ENCODE measurements around the gene NCLN.
"Not testable (repeated sequence)": the region's sequence is repeated elsewhere in the genome, so short reads cannot be mapped to it uniquely, and the experiment has no call there.

Gene NCLN

DNA sequence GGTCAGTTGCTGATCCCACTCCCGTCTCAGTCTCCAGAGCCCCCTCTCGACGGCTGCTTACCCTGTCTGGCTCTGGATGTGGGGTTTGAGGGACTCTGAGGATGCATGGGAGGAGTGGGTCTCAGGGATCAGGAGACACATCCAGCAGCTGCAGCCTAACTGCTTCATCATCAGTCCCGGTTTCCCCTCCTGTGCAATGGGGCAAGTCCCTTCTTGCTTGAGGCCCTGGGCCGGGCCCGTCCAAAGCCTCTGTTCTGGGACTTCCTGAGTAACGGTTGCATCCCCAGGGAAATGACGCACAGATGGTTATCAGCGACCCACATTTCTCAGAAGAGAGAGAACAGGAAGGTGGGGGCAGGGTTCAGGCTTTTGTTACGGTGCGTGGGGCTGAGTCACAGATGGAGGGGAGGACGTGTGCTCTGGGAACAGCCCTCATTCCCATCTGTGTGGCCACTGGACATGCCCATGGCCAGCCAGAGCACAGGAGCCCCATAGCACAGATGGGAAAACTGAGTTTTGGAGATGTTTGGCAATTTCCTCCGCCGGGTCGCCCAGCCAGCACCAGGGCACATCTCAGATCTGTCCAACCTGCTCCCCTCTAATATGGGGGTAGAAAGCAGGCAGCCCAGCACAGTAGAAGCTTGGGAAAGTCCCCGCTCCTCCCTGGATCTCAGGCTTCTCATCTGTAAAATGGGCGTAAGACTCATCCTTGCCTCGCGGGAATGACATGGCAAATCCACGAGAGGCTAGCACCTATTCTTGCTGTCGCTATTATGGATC lies 30.6 kb upstream of the NCLN start:
- DNase-seq (ENCODE audit: low read depth) = peak; percentile 93

DNA sequence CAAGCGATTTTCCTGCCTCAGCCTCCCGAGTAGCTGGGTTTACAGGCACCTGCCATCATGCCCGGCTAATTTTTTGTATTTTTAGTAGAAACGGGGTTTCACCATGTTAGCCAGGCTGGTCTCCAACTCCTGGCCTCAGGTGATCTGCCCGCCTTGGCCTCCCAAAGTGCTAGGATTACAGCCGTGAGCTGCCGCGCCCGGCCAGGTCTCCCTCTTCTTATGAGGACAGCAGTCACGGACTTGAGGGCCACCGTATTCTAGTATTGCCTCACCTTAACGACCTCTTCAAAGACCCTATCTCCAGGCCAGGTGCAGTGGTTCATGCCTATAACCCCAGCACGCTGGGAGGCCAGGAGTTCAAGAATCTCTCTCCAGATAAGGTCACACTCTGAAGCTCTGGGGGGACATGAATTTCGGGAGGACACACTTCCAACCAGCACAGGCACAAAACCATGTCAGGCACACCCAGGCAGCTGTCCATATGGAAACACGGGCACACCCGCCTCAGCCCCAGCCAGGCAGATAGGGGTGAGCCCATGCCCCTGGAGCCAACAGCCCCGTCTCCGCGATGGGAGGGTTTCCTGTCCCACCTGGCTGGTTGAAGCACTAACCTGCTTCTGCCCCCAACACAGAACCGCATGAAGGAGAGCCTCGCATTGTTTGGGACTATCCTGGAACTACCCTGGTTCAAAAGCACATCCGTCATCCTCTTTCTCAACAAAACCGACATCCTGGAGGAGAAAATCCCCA lies 28.5 kb upstream of the NCLN start:
- DNase-seq (ENCODE audit: low read depth) = no peak

DNA sequence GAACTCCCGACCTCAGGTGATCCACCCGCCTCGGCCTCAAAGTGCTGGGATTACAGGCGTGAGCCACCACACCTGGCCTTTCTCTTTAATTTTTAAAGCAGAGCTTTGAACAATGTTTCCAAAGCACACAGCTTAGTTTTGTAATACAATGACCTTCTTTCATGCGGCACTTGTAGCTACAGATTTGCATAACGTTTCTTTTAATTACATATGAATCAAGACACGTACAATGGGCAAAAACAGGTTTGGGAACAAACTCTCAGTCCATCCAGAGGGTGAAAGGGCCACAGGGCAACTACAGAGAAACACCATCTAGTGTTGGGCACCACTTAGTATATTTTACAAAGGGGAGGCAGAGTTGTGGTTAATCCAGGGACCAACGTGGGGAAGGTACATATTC lies 26.2 kb upstream of the NCLN start:
- DNase-seq (ENCODE audit: low read depth) = no peak

DNA sequence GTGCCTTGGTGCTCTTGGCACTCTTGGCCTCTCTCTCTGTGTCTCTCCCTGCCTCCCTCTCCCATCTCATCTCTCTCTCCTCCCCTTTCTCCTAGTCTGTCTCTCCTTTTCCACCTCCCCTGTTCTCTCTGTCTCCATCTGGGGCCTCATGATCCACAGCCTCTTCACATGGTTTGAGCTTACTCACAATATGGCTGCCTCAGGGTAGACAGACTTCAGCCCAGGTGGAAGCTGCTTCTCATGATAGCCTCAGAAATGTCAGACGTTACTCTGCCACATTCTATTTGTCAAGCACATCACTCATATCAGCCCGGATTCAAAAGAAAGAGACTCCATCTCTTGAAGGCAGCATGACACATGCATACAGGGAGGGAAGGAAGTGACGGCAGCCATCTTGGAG lies 25.5 kb upstream of the NCLN start:
- DNase-seq (ENCODE audit: low read depth) = no peak

DNA sequence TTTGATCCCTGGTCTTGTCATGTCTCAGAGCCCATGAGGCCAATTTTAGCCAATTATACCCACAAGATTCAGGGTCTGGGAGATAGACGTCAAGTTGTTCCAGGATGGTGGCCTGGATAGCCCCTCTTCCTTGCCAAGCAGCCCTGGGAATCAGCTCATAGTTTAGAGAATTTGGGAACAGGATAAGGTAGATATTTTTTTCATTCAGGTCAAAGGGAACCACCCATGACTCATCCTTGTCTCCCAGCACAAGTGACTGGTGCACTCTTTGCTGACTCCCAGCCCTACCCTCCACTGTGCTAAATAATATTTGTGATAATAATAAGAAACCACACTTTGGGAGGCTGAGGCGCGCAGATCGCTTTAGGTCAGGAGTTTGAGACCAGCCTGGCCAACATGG lies 24.3 kb upstream of the NCLN start:
- DNase-seq (ENCODE audit: low read depth) = no peak

DNA sequence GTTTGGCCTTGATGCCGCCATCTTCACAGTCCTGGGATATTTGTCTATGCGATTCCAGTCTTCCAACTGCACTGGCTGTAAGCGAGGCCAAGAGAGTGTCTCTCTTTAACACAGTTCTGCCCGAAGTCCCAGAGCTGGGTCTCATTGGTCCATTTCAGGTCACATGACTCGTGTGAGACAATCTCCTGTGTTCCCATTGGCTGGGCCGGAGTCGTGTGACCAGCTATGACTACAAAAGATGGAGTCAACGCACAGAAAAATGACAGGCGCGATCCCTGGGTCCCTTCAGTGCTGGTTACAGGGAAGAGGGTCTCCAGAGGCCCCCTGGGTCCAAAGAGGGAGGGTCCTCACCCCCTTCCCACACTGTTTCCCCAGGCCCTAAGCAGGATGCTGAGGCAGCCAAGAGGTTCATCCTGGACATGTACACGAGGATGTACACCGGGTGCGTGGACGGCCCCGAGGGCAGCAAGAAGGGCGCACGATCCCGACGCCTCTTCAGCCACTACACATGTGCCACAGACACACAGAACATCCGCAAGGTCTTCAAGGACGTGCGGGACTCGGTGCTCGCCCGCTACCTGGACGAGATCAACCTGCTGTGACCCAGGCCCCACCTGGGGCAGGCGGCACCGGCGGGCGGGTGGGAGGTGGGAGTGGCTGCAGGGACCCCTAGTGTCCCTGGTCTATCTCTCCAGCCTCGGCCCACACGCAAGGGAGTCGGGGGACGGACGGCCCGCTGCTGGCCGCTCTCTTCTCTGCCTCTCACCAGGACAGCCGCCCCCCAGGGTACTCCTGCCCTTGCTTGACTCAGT lies 23.1 kb upstream of the NCLN start:
- DNase-seq (ENCODE audit: low read depth) = no peak

DNA sequence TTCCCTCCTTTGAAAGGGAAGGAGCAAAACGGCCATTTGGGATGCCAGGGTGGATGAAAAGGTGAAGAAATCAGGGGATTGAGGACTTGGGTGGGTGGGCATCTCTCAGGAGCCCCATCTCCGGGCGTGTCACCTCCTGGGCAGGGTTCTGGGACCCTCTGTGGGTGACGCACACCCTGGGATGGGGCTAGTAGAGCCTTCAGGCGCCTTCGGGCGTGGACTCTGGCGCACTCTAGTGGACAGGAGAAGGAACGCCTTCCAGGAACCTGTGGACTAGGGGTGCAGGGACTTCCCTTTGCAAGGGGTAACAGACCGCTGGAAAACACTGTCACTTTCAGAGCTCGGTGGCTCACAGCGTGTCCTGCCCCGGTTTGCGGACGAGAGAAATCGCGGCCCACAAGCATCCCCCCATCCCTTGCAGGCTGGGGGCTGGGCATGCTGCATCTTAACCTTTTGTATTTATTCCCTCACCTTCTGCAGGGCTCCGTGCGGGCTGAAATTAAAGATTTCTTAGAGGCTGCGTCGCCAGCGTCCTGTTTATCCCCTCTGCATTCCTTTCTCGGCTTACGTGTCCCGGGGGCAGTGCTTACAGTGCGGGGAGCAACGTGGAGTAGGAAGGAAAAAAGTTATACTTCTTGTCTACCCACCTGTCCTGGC lies 22.4 kb upstream of the NCLN start:
- peak; percentile 44 for DNase-seq (ENCODE audit: low read depth)

DNA sequence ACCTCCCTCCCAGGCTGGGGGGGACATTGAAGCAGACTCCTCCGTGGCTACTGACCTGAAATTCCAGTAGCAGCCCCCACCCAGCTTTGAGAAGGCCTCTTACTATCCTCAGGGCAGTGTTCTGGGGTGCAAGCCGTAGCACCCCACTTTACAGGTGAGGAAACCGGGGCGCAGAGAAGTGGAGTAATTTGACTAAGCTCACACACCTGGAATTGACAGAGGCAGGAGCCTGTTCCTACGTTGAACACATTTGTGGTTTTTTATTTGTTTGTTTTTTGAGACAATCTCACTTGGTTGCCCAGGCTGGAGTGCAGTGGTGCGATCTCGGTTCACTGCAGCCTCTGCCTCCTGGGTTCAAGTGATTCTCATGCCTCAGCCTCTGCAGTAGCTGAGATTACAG lies 21.8 kb upstream of the NCLN start:
- DNase-seq (ENCODE audit: low read depth) = no peak

DNA sequence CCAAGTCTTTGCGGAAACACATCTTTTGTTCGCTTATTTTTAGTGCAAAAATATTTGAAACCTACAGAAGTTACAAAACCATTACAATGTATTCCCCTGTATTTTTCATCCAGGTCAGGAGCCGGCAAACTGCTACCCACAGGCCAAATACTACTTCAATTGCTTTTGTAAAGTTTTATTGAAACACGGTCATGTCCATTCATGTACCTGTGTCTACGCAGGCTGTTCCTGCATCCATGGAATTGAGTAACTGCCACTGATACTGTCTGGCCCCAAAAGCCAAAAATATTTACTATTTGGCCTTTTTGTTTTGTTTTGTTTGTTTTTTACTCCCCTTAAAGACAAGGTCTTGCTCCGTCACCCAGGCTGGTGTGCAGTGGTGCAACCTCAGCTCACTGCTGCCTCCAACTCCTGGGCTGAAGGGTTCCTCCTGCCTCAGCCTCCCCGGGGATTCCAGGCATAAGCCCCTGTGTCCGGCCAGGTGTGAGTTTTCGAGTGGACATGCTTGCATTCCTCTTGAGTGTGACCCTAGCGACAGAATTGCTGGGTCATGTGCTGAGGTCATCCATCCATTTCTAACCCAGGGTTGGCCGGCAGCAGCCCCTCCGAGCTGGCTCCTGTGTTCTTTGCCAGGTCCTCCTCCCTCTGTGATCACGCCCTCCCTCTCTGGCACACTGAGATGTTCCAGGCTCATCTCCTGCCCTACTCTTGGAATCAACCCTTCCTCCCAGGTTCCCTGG lies 18.0 kb upstream of the NCLN start:
- no peak for DNase-seq (ENCODE audit: low read depth)

DNA sequence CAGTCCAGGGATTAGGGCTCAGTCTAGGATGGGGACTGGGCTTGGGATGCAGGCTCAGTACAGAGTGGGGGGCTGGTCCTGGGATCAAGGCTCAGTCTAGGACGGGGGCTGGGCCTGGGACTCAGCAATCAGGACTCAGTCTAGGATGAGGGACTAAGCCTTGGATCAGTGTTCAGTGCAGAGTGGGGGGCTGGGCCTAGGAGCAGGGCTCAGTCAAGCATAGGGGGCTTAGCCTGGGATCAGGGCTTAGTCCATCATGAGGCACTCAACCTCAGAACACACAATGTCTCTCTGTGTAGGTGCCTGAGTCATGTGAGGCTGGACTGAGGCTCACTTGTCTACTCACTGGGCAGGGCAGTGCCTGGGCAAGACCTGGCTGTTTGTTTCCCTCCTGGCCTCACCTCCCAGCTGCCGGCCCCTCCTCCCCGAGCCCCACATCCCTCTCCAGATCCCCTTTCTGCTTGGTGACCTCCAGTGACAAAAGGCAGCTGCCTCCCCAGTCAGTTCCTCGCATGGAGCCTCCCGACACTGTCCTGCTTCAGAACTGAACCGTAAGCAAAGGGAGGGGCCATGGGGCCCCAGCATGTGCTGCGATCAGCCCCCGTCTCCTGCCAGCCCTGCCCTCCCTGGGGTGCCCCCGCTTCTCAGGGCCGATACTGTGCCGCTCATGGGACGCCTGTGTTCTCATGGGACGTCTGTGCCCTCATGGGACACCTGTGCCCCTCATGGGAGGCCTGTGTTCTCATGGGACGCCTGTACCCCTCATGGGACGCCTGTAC lies 13.6 kb upstream of the NCLN start:
- no peak for DNase-seq (ENCODE audit: low read depth)

DNA sequence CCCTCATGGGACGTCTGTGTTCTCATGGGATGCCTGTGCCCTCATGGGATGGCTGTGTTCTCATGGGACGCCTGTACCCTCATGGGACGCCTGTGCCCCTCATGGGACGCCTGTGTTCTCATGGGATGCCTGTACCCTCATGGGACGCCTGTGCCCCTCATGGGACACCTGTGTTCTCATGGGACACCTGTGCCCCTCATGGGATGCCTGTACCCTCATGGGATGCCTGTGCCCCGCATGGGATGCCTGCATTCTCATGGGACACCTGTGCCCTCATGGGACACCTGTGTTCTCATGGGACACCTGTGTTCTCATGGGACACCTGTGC lies 13.1 kb upstream of the NCLN start:
- DNase-seq (ENCODE audit: low read depth) = not testable (repeated sequence)

DNA sequence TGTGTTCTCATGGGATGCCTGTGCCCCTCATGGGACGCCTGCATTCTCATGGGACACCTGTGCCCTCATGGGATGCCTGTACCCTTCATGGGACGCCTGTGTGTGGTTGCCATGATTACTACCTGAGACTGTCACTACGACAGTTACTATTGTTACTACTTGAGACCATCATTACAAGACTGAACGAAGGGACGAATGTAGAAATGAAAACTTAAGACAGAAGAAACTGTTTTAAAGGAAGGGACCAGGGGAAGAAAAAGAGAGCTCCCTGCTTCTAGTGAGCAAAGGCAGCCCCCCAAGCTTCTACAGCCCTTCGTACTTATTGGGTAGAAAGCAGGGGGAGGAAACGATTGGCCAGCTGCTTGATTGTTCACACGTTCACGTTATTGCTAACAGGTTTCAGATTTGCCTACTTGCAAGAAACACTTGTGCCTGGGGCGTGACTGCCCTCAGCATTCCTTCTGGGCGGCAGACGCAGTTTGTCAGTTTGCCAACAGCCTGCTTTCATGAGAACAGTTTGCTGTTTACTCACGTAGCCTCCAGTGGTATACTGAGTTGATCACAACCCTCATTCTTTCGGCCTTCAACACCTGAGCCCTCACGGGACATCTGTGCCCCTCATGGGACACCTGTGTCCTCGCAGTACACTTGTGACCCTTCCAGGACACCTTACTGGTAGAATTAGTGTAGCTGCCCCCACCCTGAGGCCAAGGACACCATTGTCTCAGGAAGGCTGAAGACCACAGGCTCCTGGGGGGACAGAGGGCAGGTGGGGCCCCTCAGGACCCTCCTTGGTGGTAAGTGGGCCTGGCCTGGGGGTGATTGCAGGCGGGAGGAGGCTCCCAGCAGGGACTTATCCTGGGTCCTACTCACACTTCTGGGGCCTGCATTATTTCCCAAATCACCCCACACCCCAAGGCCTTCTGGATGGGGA lies 9.7 kb upstream of the NCLN start:
- DNase-seq (ENCODE audit: low read depth) = no peak

DNA sequence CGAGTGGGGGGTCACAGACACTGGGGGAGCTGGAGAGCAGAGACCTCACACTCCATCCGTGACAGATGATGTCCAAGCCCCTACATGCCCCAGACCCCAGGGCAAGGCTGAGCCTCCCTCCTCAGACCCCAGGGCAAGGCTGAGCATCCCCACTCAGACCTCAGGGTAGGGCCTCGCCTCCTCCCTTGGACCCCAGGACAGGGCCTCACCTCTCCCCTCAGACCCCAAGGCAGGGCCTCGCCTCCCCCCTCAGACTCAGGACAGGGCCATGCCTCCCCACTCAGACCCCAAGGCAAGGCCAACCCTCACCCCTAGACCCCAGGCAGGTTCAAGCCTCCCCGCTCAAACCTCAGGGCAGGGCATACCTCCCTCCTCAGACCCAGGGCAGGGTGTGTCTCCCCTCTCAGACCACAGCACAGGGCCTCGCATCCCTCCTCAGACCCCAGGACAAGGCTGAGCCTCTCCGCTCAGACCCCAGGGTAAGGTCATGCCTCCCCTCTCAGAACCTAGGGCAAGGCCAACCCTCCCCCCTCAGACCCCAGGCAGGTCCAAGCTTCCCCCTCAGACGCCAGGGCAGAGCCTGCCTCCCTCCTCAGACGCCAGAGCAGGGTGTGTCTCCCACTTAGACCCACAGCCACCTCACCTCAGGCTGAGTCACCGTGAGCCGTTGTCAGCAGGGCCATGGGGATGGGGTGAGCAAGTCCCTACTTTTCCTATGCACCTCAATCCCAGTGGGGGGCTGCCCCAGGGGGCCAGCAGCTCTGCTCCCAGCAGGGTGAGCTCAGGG lies 8.8 kb upstream of the NCLN start:
- DNase-seq (ENCODE audit: low read depth) = peak; percentile 64

DNA sequence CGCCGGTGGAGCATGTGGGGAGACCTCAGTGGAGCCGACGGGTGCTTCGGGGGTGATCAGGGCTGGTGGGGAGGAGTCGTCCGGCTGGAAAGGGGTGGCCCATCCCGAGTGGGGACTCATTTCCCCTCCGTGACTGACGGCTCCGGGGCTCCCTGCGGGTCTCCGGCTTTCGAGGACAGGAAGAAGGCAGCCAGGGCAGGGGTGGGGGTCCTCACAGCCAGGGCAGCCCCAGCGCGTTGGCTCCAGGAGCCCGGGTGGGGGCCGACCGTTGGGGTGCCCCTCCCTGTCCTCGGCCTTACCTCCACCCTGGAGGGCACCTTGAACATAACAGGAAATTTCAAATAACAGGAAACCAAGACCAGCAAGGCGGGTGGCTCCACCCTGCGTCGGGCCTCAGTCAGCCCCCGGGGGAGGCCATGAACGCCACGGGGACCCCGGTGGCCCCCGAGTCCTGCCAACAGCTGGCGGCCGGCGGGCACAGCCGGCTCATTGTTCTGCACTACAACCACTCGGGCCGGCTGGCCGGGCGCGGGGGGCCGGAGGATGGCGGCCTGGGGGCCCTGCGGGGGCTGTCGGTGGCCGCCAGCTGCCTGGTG lies 7.3 kb upstream of the NCLN start, which contains the start of gene S1PR4:
TSS of gene S1PR4 (plus strand) at position 393 of the 596 bp plus-strand sequence. CDS start at position 417, 24 bp downstream.
- peak; percentile 51 for DNase-seq (ENCODE audit: low read depth)

DNA sequence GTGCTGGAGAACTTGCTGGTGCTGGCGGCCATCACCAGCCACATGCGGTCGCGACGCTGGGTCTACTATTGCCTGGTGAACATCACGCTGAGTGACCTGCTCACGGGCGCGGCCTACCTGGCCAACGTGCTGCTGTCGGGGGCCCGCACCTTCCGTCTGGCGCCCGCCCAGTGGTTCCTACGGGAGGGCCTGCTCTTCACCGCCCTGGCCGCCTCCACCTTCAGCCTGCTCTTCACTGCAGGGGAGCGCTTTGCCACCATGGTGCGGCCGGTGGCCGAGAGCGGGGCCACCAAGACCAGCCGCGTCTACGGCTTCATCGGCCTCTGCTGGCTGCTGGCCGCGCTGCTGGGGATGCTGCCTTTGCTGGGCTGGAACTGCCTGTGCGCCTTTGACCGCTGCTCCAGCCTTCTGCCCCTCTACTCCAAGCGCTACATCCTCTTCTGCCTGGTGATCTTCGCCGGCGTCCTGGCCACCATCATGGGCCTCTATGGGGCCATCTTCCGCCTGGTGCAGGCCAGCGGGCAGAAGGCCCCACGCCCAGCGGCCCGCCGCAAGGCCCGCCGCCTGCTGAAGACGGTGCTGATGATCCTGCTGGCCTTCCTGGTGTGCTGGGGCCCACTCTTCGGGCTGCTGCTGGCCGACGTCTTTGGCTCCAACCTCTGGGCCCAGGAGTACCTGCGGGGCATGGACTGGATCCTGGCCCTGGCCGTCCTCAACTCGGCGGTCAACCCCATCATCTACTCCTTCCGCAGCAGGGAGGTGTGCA lies 6.6 kb upstream of the NCLN start:
- DNase-seq (ENCODE audit: low read depth) = no peak

DNA sequence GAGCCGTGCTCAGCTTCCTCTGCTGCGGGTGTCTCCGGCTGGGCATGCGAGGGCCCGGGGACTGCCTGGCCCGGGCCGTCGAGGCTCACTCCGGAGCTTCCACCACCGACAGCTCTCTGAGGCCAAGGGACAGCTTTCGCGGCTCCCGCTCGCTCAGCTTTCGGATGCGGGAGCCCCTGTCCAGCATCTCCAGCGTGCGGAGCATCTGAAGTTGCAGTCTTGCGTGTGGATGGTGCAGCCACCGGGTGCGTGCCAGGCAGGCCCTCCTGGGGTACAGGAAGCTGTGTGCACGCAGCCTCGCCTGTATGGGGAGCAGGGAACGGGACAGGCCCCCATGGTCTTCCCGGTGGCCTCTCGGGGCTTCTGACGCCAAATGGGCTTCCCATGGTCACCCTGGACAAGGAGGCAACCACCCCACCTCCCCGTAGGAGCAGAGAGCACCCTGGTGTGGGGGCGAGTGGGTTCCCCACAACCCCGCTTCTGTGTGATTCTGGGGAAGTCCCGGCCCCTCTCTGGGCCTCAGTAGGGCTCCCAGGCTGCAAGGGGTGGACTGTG lies 5.9 kb upstream of the NCLN start:
- DNase-seq (ENCODE audit: low read depth) = no peak

All from T-helper 22 cell (primary cell).